ENCODE measurements around the gene CBR3.

Gene CBR3

DNA sequence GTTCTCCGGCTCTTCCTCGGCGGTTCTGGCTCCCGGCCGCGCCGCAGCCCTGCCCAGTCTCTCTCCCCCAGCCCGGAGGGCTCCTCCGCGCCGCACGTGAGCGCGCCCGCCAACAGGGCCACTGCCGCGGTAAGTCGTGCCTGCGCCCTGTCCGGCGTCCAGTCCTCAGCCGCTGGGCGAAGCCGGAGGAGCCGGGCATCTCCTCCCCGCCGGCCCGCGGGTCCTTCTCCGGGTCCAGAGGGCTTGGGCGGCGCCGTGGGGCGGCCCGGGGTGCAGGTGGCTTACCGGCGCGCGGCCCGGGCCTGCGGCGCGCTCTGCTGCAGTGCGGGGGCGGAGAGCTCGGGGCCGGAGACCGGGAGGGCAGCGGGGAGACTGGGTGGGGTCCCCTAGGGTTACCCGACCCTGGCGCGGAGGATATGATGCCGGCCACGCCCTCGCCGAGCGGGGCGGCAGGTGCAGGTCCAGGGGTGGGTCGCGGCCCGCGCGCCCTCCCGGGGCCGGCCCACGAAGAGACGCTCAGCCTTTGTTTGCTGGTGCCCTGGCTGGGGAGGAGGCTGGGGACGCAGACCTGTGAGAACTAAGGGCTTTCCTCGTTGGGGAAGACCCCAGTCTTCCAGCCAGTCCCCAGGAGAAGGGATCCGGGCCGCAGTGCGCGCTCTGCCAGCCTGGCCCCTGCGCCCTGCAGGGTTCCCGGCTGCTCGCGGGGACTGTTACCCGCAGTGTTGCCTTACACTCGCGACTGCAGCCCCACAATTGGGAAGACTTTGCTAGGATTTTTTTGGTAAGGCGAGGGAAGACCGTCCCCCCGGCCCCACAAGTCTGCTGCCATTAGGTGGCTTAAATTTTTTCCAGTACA lies 22.2 kb downstream of the CBR3 start, which contains the start of gene DOP1B:
TSS of gene DOP1B (plus strand) at position 10 of the 856 bp plus-strand sequence. CDS start 7,910 bp downstream, outside the sequence.
- DNase-seq: peak; percentile 53

DNA sequence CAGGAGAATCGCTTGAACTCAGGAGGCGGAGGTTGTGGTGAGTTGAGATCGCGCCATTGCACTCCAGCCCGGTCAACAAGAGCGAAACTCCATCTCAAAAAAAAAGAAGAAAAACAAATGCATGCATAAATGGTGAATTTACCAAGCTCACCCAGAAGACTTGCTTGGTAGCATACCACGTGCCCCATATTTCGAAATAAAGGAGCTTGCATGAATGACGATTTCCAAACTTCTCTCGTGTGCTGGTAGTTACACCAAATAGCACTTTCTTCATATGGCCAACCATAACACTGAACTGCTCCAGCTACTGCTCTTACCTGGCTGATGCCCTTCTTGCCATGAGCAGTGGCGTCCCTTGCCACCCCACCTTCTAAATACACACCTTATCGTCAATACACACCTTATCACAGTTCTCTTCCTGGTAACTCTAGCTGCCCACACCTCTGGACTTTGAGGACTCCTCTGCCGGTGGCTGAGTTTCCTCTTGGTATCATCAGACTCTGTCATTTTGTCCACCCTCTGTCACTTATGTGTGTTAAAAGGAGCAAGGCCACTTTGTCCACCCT lies 24.6 kb downstream of the CBR3 start:
- DNase-seq: no peak

DNA sequence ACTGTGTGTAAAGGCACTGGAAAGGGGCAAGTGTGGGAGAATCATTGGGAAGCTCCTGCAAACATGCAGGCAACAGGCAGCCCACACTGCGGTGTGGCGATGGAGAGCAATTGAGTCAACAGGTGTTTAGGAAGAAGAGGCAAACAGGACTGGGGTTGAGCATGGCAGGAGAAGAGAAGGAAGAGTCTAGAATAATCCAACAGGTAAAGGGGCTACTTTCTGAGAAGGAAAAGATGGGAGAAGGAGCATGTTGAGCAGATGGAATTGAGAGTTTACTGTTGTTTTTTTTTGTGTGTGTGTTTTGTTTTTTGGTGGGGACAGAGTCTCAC lies 25.9 kb downstream of the CBR3 start:
- no peak for DNase-seq

DNA sequence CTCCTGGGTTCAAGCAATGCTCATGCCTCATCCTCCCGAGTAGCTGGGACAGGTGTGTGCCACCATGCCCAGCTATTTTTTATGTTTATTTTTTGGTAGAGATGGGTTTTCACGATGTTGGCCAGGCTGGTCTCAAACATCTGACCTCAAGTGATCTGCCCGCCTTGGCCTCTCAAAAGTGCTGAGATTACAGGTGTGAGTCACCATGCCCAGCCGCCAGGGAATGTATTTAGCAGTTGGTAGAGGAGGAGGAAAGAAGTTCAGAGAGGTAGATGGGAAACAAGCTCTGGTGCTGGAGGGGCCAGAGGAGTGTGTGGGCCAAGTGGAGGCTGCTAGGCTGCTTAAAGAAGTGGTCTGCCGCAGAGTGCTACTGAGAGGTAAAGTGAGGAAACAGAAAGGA lies 27.8 kb downstream of the CBR3 start:
- no peak for DNase-seq

DNA sequence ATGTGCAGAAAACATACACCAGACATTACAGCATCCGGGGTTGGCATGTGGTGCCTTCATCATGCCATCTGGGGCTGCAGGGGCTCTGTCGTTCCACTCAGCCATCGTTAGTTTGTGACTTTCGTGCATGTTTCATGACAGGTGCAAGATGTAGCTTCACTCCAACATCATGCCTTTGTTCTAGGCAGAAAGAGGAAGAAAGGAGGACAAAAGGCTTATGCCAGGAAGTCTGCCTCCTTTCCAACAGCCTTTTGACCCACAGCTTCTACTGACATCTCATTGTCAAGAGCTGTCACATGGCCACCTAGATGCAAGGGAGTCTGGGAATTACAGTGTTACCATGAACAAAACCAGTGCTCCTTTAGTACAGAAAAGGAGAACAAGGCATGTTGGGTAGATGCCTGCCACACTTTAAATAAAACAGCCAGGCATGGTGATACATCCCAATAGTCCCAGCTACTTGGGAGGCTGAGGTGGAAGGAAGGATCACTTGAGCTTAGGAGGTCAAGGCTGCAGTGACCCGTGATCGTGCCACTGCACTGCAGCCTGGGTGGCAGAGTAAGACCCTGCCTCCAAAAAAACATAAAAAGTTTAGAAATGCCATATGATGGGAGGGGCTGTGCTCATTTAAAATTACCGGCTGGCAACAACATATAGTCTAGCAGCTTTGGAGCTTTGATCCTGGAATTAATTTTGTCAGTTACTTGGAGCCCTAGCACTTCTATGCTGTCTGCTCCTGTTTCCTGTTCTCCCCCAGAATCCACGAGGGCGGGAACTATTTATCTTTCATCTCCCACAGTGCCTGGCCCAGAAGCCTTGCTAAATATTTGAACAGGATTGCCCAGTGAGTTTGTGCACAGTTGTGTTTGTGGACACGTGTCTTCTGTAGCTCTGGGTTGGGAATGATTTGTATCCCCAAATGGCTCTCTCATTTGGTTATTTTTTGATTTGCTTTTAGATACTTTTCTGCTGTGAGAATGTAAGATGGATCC lies 29.2 kb downstream of the CBR3 start:
- DNase-seq: no peak

GRCh38 chr21:36165356-36165755 lies 30.5 kb downstream of the CBR3 start:
- DNase-seq: no peak

DNA sequence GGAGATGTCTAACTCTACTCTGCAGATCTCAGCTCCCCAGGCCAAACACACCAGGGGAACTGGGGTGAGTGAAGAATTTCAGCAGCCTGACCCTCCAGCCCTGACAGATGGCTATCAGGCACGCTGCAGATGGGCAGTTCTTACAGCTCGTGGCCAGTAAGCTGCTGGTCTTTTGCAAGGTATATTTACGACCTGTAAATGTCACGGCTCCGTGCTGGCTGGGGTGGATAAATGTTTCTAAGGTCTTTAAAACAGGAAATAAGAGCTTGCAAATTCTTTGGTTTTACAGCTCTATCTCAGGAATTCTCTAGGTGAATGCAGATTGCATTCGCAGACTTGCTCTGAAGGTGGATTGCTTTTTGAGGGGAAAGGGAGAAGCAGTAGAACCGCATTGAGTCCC lies 31.8 kb downstream of the CBR3 start:
- no peak for DNase-seq

- DNase-seq: no peak
Observed at GRCh38 chr21:36167541-36167940, 32.7 kb downstream of the CBR3 start.

GRCh38 chr21:36169470-36170128 lies 34.7 kb downstream of the CBR3 start:
- DNase-seq: peak; percentile 34

- no peak for DNase-seq
Observed at GRCh38 chr21:36170823-36171222, 35.9 kb downstream of the CBR3 start.

DNA sequence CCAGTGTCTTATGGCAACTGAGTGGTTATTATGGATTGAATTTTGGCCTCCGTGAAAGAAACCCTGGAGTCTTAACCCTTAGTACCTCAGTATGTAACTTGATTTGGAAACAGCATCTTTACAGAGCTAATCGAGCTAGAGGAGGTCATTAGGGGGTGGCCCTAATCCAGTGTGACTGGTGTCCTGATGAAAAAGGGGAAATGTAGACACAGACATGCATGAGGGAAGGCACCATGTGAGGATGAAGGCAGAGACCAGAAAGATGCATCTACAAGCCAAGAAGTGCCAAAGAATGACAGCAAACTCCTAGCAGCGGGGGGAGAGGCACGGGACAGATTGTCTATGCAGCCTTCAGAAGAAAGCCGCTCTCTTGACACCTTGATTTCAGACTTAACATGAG lies 36.5 kb downstream of the CBR3 start:
- DNase-seq: no peak

- DNase-seq: no peak
Observed at GRCh38 chr21:36171741-36172331, 37.0 kb downstream of the CBR3 start.

GRCh38 chr21:36174780-36175179 lies 39.9 kb downstream of the CBR3 start:
- DNase-seq: no peak

DNA sequence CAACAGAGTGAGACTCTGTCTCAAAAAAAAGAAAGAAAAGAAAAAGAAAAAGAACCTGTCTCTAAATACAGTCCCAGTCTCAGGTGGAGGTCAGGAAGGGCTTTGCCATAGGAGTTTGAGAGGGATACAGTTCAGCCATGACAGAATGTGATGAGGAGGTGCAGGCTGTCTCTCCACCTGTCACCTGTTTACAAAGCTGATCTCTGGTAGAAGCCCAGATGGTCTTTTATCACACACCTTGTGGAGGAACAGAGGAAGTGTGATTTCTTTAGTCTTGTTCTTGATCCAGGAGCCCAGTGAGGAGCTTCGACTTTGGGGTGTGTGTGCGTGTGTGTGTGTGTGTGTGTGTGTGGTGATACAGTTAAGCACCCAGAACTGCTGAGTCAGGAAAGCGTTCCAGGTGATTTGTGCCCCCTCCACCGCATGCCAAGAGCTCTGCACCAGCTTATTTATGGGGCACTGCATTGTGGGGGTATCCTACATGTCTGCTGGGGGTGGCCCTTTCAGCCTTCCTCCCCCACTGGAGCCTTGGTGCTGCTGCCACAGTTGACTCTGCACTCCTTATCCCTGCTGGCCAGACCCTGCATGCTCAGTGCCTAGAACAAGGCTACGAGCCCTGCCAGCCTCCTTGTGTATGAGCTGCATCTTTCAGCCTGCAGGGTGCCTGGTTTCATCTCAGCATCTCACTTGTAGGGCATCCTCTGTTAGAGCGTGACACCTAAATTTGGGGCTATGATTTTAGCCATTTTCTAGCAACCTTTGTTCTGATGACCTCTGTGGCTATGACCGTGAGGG lies 41.1 kb downstream of the CBR3 start:
- DNase-seq: no peak

DNA sequence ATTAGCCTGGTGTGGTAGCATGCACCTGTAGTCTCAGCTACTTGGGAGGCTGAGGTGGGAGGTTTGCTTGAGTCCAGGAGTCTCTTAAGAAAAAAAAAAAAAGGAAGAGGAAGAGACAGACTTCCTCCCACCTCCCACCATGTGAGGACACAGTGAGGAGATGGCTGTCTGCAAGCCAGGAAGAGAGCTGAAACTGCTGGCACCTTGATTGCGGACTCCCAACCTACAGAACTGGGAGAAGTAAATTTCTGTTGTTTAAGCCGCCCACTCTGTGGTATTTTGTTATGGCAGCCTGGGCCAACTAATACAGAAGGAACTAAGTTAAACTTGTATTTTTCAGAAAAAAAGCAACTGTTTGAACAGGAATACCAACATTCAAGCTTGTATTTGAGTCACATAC lies 43.5 kb downstream of the CBR3 start:
- no peak for DNase-seq

DNA sequence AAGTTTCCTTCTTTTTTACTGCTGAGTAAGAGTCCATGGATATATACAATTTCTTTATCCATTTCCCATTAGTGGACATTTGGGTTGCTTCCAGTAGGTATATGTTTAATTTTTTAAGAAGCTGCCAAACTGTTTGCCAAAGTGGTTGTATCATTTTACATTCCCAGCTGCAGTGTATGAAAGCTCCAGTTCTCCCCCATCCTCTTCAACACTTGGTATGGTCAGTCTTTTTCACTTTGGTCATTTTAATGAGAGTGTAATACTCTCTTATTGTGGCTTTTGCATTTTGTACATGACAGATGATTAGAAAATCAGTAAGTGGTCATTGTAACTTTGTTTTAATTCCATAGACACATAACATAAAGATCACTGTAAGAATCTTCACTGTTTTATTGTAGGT lies 44.3 kb downstream of the CBR3 start:
- no peak for DNase-seq

DNA sequence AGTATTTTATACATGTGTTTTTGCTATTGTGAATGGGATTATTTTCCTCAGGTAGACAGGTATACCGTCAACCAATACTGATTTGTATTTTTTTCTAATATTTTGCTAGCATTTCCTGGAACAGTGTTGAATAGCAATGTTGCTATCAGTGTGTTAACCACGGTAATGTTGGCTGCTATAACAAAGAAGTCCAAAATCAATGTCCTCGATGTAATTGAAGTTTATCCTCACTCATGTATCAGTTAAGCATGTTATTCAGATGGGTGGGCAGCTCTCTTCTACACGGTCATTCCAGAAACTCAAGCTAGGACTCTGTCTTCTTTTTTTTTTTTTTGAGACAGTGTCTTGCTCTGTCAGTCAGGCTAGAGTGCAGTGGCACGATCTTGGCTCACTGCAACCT lies 46.1 kb downstream of the CBR3 start:
- no peak for DNase-seq

DNA sequence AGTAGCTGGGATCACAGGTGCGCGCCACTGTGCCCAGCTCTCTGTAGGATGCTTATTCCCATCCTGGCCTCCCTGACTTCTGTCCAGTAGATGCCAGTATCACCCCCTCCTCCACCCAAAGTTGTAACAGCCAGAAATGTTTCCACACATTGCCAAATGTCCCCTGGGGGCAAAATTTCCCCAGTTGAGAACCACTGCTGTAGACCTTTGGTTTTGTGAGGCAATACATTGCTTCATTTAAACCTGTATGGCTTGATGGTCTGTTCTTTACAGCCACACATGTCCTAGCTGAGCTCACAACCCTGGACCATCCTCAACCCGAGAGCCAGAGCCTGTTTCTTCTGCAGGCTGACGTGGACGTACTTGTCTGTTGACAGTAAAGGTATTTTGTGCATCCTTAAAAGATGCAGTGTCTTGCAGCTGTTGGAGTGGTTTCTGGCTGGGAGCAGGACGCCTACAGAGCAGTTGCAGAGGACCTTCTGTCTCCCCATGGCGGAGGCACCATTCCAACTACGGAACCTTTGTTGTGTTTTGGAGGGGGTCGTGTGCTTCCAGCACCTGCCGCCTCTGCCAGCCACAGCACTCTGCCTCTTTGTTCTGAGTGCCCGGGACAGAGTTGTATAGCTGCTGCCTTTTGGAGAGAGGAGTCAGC lies 48.4 kb downstream of the CBR3 start:
- DNase-seq: no peak

- DNase-seq: no peak
Observed at GRCh38 chr21:36184545-36184944, 49.7 kb downstream of the CBR3 start.

- DNase-seq: no peak
Observed at GRCh38 chr21:36185523-36185922, 50.6 kb downstream of the CBR3 start.

DNA sequence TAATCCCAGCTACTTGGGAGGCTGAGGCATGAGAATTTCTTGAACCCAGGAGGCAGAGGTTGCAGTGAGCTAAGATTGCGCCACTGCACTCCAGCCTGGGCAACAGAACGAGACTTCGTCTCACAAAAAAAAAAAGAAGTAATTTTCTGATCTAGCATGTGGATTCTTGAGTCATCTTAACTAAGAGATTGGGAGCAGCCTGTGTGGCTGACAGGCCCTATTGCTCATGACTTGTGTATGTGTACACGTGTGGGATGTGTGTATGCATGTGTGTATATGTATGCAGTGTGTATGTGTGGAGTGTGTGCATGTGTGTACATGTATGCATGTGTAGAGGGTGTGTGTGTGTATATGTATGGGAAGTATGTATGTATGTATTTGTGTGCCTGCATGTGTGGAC lies 51.2 kb downstream of the CBR3 start:
- DNase-seq: no peak

All from CD4-positive, alpha-beta T cell treated with Interferon gamma for 1 hour (primary cell).